CD14-positive monocyte (primary cell): ENCODE measurements around the gene KDM5C. TPM values are rescaled to one million over a fixed set of nuclear protein-coding genes. Genes with fewer than 3 reads are reported as not detected.

Experiments
- DNase-seq, 3 donors: peaks; one replicate each; pipeline ENCODE4 v3.0.0-alpha.2; 2011 to 2022
- H2AFZ ChIP-seq: 2 replicates; pipeline ENCODE4 v1.6.0; 2012; ENCODE audit warnings: mild to moderate bottlenecking, low read depth, low read length, inconsistent platforms; ENCODE audit not compliant: insufficient read depth, poor library complexity, severe bottlenecking
- H3K27ac ChIP-seq, 2 donors: 1 replicate in 1 of 2; 2 replicates in 1 of 2; pipeline ENCODE4 v1.5.1; 2012 to 2013; ENCODE audit warnings: low read length in 2 of 2, control low read depth in 1 of 2, inconsistent platforms in 1 of 2, low read depth in 1 of 2, mild to moderate bottlenecking in 1 of 2
- H3K27me3 ChIP-seq, 2 donors: one replicate each; pipeline versions ENCODE4 v1.6.0 to v1.6.1; 2011 to 2013; ENCODE audit warnings: low read length in 2 of 2; ENCODE audit not compliant: control insufficient read depth in 2 of 2, insufficient read depth in 2 of 2
- H3K36me3 ChIP-seq, 2 donors: replicated peaks in 1 of 2; 1 replicate in 1 of 2; 2 replicates in 1 of 2; pipeline versions ENCODE4 v1.5.1 to v1.6.1; 2012 to 2013; ENCODE audit warnings: low read length in 2 of 2, control low read depth in 1 of 2, inconsistent platforms in 1 of 2, mild to moderate bottlenecking in 1 of 2; ENCODE audit not compliant: insufficient read depth in 2 of 2, control insufficient read depth in 1 of 2
- H3K4me1 ChIP-seq, 2 donors: 1 replicate in 1 of 2; 2 replicates in 1 of 2; pipeline versions ENCODE4 v1.5.1 to v1.6.1; 2012 to 2013; ENCODE audit warnings: low read length in 2 of 2, control low read depth in 1 of 2, inconsistent platforms in 1 of 2, mild to moderate bottlenecking in 1 of 2, moderate library complexity in 1 of 2; ENCODE audit not compliant: insufficient read depth in 2 of 2, control insufficient read depth in 1 of 2
- H3K4me2 ChIP-seq: replicated peaks from 2 replicates; pipeline ENCODE3; 2012; ENCODE audit warnings: low read length, moderate library complexity, mild to moderate bottlenecking; ENCODE audit not compliant: poor library complexity, severe bottlenecking; ENCODE audit errors: extremely low read depth
- H3K4me3 ChIP-seq, 3 experiments: fragments of 200-600 bp in 1 of 3; sonication (generic) in 1 of 3; replicated peaks in 1 of 3; 1 replicate in 2 of 3; 2 replicates in 1 of 3; pipeline ENCODE4 v1.5.1; 2011 to 2013; ENCODE audit warnings: low read length in 3 of 3, mild to moderate bottlenecking in 3 of 3, control low read depth in 2 of 3, low read depth in 2 of 3, inconsistent platforms in 1 of 3, moderate library complexity in 1 of 3
- H3K79me2 ChIP-seq: 2 replicates; pipeline ENCODE4 v1.6.0; 2012; ENCODE audit warnings: mild to moderate bottlenecking, control low read depth, inconsistent platforms, low read length, moderate library complexity; ENCODE audit not compliant: insufficient read depth
- H3K9ac ChIP-seq: 2 replicates; pipeline ENCODE4 v1.6.0; 2017; ENCODE audit warnings: low read length, mild to moderate bottlenecking; ENCODE audit not compliant: insufficient read depth, poor library complexity, severe bottlenecking
- H3K9me3 ChIP-seq, 2 donors: replicated peaks in 1 of 2; 1 replicate in 1 of 2; 2 replicates in 1 of 2; pipeline versions ENCODE4 v1.5.1 to v1.6.1; 2012 to 2013; ENCODE audit warnings: low read length in 2 of 2, control low read depth in 1 of 2; ENCODE audit not compliant: control insufficient read depth in 1 of 2, insufficient read depth in 1 of 2
- H4K20me1 ChIP-seq: 2 replicates; pipeline ENCODE4 v1.6.0; 2012; ENCODE audit warnings: mild to moderate bottlenecking, low read length, control low read depth, moderate library complexity; ENCODE audit not compliant: insufficient read depth
- H3K27ac Mint-ChIP-seq, 7 donors: one replicate each; pipeline ENCODE4 v1.8.0; 2020; ENCODE audit warnings: mild to moderate bottlenecking in 7 of 7, mixed read lengths in 7 of 7, moderate library complexity in 6 of 7, inconsistent platforms in 2 of 7
- H3K27me3 Mint-ChIP-seq, 3 donors: one replicate each; pipeline ENCODE4 v1.8.0; 2021 to 2022; ENCODE audit warnings: low read depth in 3 of 3, mild to moderate bottlenecking in 3 of 3, mixed read lengths in 3 of 3, moderate library complexity in 3 of 3, inconsistent platforms in 1 of 3
- H3K36me3 Mint-ChIP-seq, 2 donors: one replicate each; pipeline ENCODE4 v1.8.0; 2020; ENCODE audit warnings: mixed read lengths in 2 of 2, inconsistent platforms in 1 of 2, mild to moderate bottlenecking in 1 of 2
- H3K4me1 Mint-ChIP-seq: one replicate; pipeline ENCODE4 v1.8.0; 2020; ENCODE audit warnings: mild to moderate bottlenecking, mixed read lengths
- H3K4me3 Mint-ChIP-seq, 2 donors: one replicate each; pipeline ENCODE4 v1.8.0; 2020; ENCODE audit warnings: mild to moderate bottlenecking in 2 of 2, mixed read lengths in 2 of 2, moderate library complexity in 1 of 2
- H3K9me3 Mint-ChIP-seq, 7 donors: one replicate each; pipeline ENCODE4 v1.8.0; 2020 to 2022; ENCODE audit warnings: mixed read lengths in 7 of 7, mild to moderate bottlenecking in 6 of 7, moderate library complexity in 6 of 7, inconsistent platforms in 2 of 7
- CTCF ChIP-seq: fragments of 200-600 bp; IDR thresholded peaks from one replicate; pipeline ENCODE4 v1.8.0; 2022; ENCODE audit warnings: antibody characterized with exemption, mild to moderate bottlenecking
- WGBS: methylation state at CpG from one replicate; pipeline ENCODE4 v1.1.5; 2013; ENCODE audit warnings: missing lambda C conversion rate; ENCODE audit not compliant: insufficient coverage; 5-methylcytosine and 5-hydroxymethylcytosine counted together
- intact Hi-C, 2 donors: fragments of 100-400 bp; cut with micrococcal nuclease; formaldehyde crosslinking; loops; one replicate each; pipeline versions ENCODE4 v1.15.0 to v1.15.1; 2023
- polyA plus RNA-seq, 3 donors: library from polyadenylated mRNA; depleted of rRNA in 1 of 3; unstranded in 2 of 3; stranded (reverse) in 1 of 3; fragments of 300-500 nt in 2 of 3; fragments of >200 nt in 1 of 3; fragmentation: Illumina TruSeq in 2 of 3; gene quantifications; 1 replicate in 2 of 3; 2 replicates in 1 of 3; pipeline ENCODE4 v1.2.3, GENCODE V29; 2012 to 2021

Gene KDM5C
- polyA plus RNA-seq, 3 donors: 13.3 to 93.6 (median 16.7) TPM

- intact Hi-C loops: no loop called here
- Histone ChIP-seq H3K4me2 (no peak overlapping the region), H3K79me2 (no peaks in the 10 kb centered on the region), H3K4me3 (no peak overlapping the region), H3K27me3 (no peaks in the 10 kb centered on the region), H3K27ac (no peak overlapping the region), H3K36me3 (peaks cover 44 to 61% of the 10 kb centered on the region in 2 donors), H3K4me1 (no peaks in the 10 kb centered on the region), H4K20me1 (no peaks in the 10 kb centered on the region), H3K9ac (no peak overlapping the region), H3K9me3 (no peaks in the 10 kb centered on the region), H2AFZ (no peak overlapping the region)
- Mint-ChIP-seq H3K36me3 (peaks cover 51 to 58% of the 10 kb centered on the region in 2 donors), H3K9me3 (peaks cover 0 to 1% (median 0%) of the 10 kb centered on the region in 7 donors), H3K4me3 (no peak overlapping the region), H3K27ac (no peak overlapping the region), H3K4me1 (no peaks in the 10 kb centered on the region), H3K27me3 (peaks cover 0 to 23% (median 1%) of the 10 kb centered on the region in 3 donors)
- no peak for DNase-seq
- TF ChIP-seq CTCF: no peak
- no CpG with 5 or more reads among the region's 1 CpG for WGBS
These were observed 19.6 kb upstream of the KDM5C start for GRCh38 chrX:53244610-53245009.

GRCh38 chrX:53242310-53242709 lies 17.3 kb upstream of the KDM5C start:
- Histone ChIP-seq H3K27ac (no peak overlapping the region), H3K9me3 (no peaks in the 10 kb centered on the region), H3K4me2 (no peak overlapping the region), H3K4me3 (no peak overlapping the region), H3K9ac (no peak overlapping the region), H3K27me3 (no peaks in the 10 kb centered on the region), H3K36me3 (peaks cover 51 to 67% of the 10 kb centered on the region in 2 donors), H4K20me1 (no peaks in the 10 kb centered on the region), H3K4me1 (no peaks in the 10 kb centered on the region), H2AFZ (no peak overlapping the region), H3K79me2 (no peaks in the 10 kb centered on the region)
- Mint-ChIP-seq H3K27me3 (peaks cover 0 to 33% (median 3%) of the 10 kb centered on the region in 3 donors), H3K4me1 (no peaks in the 10 kb centered on the region), H3K4me3 (no peak overlapping the region), H3K27ac (peak overlapping the region in 1 of 7 donors; percentile 19), H3K36me3 (peaks cover 49 to 61% of the 10 kb centered on the region in 2 donors), H3K9me3 (peaks cover 0 to 1% (median 0%) of the 10 kb centered on the region in 7 donors)
- intact Hi-C loops: no loop called here
- TF ChIP-seq CTCF: no peak
- 83% methylated on average over 2 of the region's 4 CpGs for WGBS
- DNase-seq: no peak
